Measurements from ENCODE around the gene SPDYE4.

DNA sequence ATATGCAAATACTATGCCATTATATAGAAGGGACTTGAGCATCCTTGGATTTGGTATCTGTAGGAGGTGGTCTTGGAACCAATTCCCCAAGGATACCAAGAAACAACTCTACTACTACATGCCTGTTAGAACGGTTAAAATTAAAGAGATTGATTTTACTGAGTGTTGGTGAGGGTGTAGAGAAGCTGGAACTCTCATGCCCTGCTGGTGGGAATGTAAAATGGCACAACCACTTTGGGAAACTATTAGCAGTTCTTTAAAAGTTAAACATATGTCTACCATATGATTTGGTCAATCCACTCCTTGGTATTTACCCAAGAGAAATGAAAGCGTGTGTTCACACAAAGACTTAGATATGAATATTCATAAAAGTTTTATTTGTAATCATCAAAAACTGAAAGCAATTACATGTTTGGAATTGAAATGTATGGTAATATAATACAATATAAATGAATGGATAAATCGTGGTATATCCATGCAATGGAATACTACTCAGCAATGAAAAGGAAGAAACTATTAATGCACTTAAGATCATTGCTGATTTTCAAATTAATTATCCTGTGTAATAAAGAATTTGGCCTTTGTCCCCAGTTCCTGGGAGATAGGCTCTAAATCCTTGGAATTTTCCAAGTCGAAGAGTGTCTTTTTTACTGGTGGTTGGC, 33.0 kb upstream of the SPDYE4 start:
- TF ChIP-seq, protein P1, sequence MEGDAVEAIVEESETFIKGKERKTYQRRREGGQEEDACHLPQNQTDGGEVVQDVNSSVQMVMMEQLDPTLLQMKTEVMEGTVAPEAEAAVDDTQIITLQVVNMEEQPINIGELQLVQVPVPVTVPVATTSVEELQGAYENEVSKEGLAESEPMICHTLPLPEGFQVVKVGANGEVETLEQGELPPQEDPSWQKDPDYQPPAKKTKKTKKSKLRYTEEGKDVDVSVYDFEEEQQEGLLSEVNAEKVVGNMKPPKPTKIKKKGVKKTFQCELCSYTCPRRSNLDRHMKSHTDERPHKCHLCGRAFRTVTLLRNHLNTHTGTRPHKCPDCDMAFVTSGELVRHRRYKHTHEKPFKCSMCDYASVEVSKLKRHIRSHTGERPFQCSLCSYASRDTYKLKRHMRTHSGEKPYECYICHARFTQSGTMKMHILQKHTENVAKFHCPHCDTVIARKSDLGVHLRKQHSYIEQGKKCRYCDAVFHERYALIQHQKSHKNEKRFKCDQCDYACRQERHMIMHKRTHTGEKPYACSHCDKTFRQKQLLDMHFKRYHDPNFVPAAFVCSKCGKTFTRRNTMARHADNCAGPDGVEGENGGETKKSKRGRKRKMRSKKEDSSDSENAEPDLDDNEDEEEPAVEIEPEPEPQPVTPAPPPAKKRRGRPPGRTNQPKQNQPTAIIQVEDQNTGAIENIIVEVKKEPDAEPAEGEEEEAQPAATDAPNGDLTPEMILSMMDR (IDR thresholded peaks at IDR 0.05 in 4 of 5, conservative IDR thresholded peaks at IDR 0.05 in 1 of 5) = no peak
- no peak for TF ChIP-seq POLR2A (IDR thresholded peaks at IDR 0.05)
